GM18526 (cell line): Measurements from ENCODE around the gene CHST3.

ENCODE experiments used
- POLR2A ChIP-seq: IDR thresholded peaks from 3 replicates; pipeline ENCODE4 v1.6.1; 2011; ENCODE audit not compliant: insufficient read length; ENCODE audit errors: extremely low read depth

CHST3 gene

DNA sequence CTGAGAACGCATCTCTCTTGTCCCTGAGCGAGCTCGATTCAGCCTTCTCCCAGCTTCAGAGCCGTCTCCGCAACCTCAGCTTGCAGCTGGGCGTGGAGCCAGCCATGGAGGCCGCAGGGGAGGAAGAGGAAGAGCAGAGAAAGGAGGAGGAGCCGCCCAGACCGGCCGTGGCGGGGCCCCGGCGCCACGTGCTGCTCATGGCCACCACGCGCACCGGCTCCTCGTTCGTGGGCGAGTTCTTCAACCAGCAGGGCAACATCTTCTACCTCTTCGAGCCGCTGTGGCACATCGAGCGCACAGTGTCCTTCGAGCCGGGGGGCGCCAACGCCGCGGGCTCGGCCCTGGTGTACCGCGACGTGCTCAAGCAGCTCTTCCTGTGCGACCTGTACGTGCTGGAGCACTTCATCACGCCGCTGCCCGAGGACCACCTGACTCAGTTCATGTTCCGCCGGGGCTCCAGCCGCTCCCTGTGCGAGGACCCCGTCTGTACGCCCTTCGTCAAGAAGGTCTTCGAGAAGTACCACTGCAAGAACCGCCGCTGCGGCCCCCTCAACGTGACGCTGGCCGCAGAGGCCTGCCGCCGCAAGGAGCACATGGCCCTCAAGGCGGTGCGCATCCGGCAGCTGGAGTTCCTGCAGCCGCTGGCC is 43.2 kb downstream of the CHST3 start:
- no peak for TF ChIP-seq POLR2A

DNA sequence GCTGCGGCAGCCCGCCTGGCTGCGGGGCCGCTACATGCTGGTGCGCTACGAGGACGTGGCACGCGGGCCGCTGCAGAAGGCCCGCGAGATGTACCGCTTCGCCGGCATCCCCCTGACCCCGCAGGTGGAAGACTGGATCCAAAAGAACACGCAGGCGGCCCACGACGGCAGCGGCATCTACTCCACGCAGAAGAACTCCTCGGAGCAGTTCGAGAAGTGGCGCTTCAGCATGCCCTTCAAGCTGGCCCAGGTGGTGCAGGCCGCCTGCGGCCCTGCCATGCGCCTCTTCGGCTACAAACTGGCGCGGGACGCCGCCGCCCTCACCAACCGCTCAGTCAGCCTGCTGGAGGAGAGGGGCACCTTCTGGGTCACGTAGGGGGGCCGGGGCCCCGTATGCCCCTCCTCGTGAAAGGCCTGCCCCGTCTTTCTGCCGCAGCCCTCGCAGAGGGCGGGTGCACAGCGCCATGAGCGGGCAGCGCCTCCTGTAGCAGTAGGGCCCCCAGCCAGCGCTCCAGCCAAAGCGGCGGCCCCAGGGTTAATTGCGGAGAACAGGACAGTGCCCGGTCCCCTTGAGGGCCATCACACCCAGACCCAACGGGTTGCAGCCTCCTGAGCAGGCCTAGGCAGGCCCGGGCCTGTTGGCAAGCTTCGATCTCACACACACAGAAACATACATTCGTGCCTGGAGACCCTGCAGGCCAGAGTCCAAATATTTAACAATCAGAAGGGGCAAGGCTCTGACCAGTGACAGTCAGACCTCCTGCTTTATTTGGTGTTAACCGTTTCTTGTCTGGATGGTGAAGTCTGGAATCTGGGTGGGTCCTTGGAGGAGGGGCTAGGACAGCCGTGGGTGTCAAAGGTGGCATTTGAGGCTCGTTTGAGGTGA is 44.1 kb downstream of the CHST3 start:
- no peak for TF ChIP-seq POLR2A

GRCh38 chr10:72009051-72009424 is 44.8 kb downstream of the CHST3 start:
- TF ChIP-seq POLR2A: no peak

GRCh38 chr10:72009425-72010081 is 45.4 kb downstream of the CHST3 start:
- no peak for TF ChIP-seq POLR2A

- TF ChIP-seq POLR2A: no peak
Observed at GRCh38 chr10:72010234-72010973, 46.2 kb downstream of the CHST3 start.

DNA sequence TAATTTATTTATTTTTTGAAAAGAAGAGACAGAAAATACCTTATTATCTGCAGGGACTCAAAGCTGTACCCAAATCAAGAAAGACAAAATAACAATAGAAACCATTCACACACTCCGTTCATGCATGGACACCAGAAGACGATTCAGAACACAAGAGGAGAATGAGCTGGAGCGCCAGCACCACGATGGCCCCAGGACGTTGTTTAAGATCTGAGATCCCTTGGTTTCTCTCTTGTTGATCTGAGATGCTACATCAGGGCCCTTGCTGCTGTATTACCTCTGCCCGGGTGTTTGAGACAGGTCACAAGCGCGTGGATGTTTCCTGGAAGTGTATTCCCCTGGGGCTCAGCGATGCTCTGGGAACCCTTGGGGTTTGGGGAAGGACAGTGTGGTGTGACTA is 46.8 kb downstream of the CHST3 start:
- TF ChIP-seq POLR2A: no peak

DNA sequence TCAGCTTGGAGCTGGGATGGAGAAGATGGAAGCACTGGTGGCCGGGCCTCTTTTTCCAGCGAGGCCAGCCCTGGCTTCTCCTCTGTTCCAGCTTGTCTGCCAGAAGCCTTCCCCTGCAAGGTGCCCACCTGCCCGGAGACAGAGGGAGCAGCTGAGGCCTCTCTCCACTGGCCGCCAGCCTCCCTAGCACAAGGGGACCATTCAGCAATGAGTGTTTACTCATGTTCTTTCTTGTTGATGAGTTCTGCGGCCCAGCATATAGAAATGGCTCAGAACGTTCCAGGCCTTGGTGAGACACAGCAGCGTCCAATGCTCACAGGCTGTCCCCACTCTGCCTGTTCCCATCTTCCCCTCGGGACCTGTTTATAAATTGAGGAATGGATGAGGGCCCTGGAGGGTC is 47.3 kb downstream of the CHST3 start:
- no peak for TF ChIP-seq POLR2A

- no peak for TF ChIP-seq POLR2A
Observed at GRCh38 chr10:72011976-72012512, 47.8 kb downstream of the CHST3 start.

- no peak for TF ChIP-seq POLR2A
Observed at GRCh38 chr10:72012796-72013195, 48.6 kb downstream of the CHST3 start.

- no peak for TF ChIP-seq POLR2A
Observed at GRCh38 chr10:72013202-72013945, 49.2 kb downstream of the CHST3 start.

DNA sequence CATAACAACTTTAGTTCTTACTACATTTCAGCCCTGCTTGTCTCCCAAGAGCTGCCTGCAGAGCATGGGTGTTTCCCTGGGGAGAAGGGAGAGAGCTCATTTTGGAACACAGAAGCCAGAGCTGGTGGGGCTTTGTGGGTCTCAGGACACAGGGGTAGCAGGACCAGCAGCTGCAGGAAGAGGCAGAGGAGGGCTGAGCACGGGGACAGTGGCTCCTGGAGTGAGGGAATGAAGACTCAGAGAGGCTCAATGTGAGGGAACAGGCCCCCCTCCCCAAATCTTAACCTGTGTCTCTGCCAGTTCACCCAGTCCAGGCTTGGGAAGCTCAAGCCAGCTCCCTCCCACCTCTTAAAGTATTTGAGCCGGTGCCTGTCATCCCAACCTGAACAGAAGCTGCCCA is 50.0 kb downstream of the CHST3 start:
- TF ChIP-seq POLR2A: no peak

DNA sequence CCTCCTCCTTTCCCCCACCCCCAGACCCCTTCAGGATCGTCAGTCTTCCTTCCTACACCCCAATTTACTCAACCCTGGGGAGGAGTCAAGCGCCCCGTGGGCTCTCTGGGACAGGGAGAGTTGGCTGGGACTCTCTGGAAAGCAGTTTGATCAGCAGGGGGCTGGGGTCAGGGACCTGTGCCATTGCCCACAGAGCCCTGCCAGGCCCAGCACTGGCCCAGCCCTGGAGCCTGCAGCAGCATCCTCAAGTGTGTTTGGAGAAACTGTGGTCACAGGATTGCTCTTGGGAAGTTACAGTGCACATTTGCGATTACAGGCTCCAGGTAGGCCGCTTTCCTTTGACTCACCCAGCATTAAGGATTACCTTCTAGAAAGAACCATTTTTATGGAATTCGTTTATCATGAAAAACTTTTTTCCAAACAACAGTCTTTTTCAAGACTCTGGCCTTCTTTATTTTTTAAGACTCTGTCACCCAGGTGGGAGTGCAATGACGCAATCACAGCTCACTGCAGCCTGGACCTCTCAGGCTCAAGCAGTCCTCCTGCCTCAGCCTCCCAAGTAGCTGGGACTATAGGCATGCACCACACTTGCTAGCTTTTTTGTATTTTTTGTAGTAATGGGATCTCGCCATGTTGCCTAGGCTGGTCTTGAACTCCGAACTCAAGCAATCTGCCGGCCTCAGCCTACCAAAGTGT is 50.7 kb downstream of the CHST3 start:
- TF ChIP-seq POLR2A: no peak

DNA sequence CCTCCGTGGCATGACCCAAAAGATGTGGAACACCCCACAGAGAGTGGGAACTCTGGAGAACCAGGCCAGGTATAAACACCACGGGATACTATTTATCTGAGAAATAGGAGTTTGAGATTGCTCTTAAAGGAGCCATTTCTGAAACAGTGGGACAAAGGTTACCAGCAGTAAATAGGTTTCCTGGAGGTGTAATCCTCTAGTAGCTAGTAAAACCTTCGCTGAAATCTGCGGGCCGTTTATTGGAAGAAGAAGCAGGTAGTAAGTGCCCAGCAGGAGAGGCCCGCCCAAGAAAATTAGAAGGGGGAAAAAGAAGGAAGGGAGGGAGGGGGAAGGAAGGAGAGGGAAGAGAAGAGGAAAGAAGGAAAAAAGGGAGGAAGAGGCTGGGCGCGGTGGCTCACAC is 51.6 kb downstream of the CHST3 start:
- no peak for TF ChIP-seq POLR2A
